Smooth muscle cell (in vitro differentiated cells): ENCODE measurements around the gene B4GALT3. TPM values are rescaled to one million over a fixed set of nuclear protein-coding genes. Genes with fewer than 3 reads are reported as not detected.

Experiments used
- DNase-seq: peaks from one replicate; lab custom pipeline; 2025; ENCODE audit not compliant: unreplicated experiment; lab: John Stamatoyannopoulos, UW
- H2AFZ ChIP-seq: fragments of 200-600 bp; sonication (generic); 2 replicates; pipeline ENCODE4 v1.6.0; 2016; ENCODE audit warnings: antibody characterized with exemption, low read depth, mild to moderate bottlenecking
- H3F3A ChIP-seq: fragments of 200-600 bp; sonication (generic); 2 replicates; pipeline ENCODE4 v1.6.0; 2017; ENCODE audit warnings: antibody characterized with exemption, low read depth
- H3K27ac ChIP-seq: fragments of 200-600 bp; sonication (generic); 2 replicates; pipeline ENCODE4 v1.5.1; 2016; ENCODE audit warnings: low read depth, mild to moderate bottlenecking
- H3K27me3 ChIP-seq: fragments of 200-600 bp; sonication (generic); 2 replicates; pipeline ENCODE4 v1.6.1; 2016; ENCODE audit warnings: low read depth, mild to moderate bottlenecking
- H3K36me3 ChIP-seq: fragments of 200-600 bp; sonication (generic); 2 replicates; pipeline ENCODE4 v1.5.1; 2016; ENCODE audit warnings: low read depth
- H3K4me1 ChIP-seq: fragments of 200-600 bp; sonication (generic); 2 replicates; pipeline ENCODE4 v1.5.1; 2016; ENCODE audit warnings: low read depth
- H3K4me2 ChIP-seq: fragments of 200-600 bp; sonication (generic); 2 replicates; pipeline ENCODE4 v1.6.0; 2016; ENCODE audit warnings: mild to moderate bottlenecking
- H3K4me3 ChIP-seq: fragments of 200-600 bp; sonication (generic); 2 replicates; pipeline ENCODE4 v1.5.1; 2016; ENCODE audit warnings: mild to moderate bottlenecking
- H3K79me2 ChIP-seq: fragments of 200-600 bp; sonication (generic); 2 replicates; pipeline ENCODE4 v1.6.0; 2016; ENCODE audit warnings: low read depth, mild to moderate bottlenecking
- H3K9ac ChIP-seq: fragments of 200-600 bp; sonication (generic); 2 replicates; pipeline ENCODE4 v1.6.0; 2016; ENCODE audit warnings: low read depth
- H3K9me3 ChIP-seq: fragments of 200-600 bp; sonication (generic); replicated peaks from 2 replicates; pipeline ENCODE4 v1.5.1; 2016; ENCODE audit warnings: low read depth
- H4K20me1 ChIP-seq: fragments of 200-600 bp; sonication (generic); 2 replicates; pipeline ENCODE4 v1.6.0; 2016; ENCODE audit warnings: low read depth
- CTCF ChIP-seq: fragments of 200-600 bp; sonication (generic); IDR thresholded peaks from 2 replicates; pipeline ENCODE4 v1.5.1; 2017; ENCODE audit warnings: borderline replicate concordance, mild to moderate bottlenecking, antibody characterized with exemption; ENCODE audit not compliant: insufficient read depth, poor library complexity, severe bottlenecking
- WGBS: methylation state at CpG from one replicate; pipeline ENCODE4 v1.1.7; 2016; ENCODE audit warnings: low lambda C conversion rate; 5-methylcytosine and 5-hydroxymethylcytosine counted together
- polyA plus RNA-seq: library from polyadenylated mRNA; unstranded; fragments of >200 nt; fragmentation: Nextera tagmentation; extraction: Ambion mirVana; gene quantifications from 2 replicates; pipeline ENCODE4 v1.2.1, GENCODE V29; 2016
- total RNA-seq: library from RNA; depleted of rRNA; stranded (reverse); fragments of >200 nt; gene quantifications from 2 replicates; pipeline ENCODE4 v1.2.3, GENCODE V29; 2014

Gene B4GALT3
- total and polyA plus RNA-seq, 2 experiments from 2014 or later: 21.4 to 44.9 TPM

GRCh38 chr1:161174911-161175310 is 2.4 kb downstream of the B4GALT3 start:
- Histone ChIP-seq H2AFZ (no peak overlapping the region), H3F3A (no peaks in the 10 kb centered on the region), H3K4me2 (no peak overlapping the region), H3K36me3 (no peaks in the 10 kb centered on the region), H3K4me3 (no peak overlapping the region), H3K27ac (no peak overlapping the region), H3K4me1 (peaks cover 7% of the 10 kb centered on the region), H3K9ac (no peak overlapping the region), H3K79me2 (peaks cover 10% of the 10 kb centered on the region), H4K20me1 (no peaks in the 10 kb centered on the region), H3K27me3 (no peaks in the 10 kb centered on the region), H3K9me3 (no peaks in the 10 kb centered on the region)
- 98% methylated on average over 11 of the region's 11 CpGs for WGBS
- DNase-seq: no peak
- no peak for TF ChIP-seq CTCF

GRCh38 chr1:161173711-161174110 is 3.6 kb downstream of the B4GALT3 start:
- no peaks in the 10 kb centered on the region for H4K20me1 ChIP-seq
- no peaks in the 10 kb centered on the region for H3K27me3 ChIP-seq
- no peak for TF ChIP-seq CTCF
- H3K9me3 ChIP-seq: no peaks in the 10 kb centered on the region
- no peak overlapping the region for H3K4me3 ChIP-seq
- no peak overlapping the region for H3K4me2 ChIP-seq
- H3K4me1 ChIP-seq: peaks cover 7% of the 10 kb centered on the region
- H3K27ac ChIP-seq: no peak overlapping the region
- DNase-seq: no peak
- H3K9ac ChIP-seq: no peak overlapping the region
- no peak overlapping the region for H2AFZ ChIP-seq
- no peaks in the 10 kb centered on the region for H3K36me3 ChIP-seq
- no peaks in the 10 kb centered on the region for H3F3A ChIP-seq
- WGBS: 99% methylated on average over 11 of the region's 11 CpGs
- peaks cover 10% of the 10 kb centered on the region for H3K79me2 ChIP-seq

GRCh38 chr1:161172776-161173376 is 4.4 kb downstream of the B4GALT3 start:
- TF ChIP-seq CTCF: no peak
- H3K36me3 ChIP-seq: no peaks in the 10 kb centered on the region
- H3K27me3 ChIP-seq: no peaks in the 10 kb centered on the region
- no peak for DNase-seq
- no peak overlapping the region for H3K4me3 ChIP-seq
- H3K4me2 ChIP-seq: no peak overlapping the region
- peaks cover 10% of the 10 kb centered on the region for H3K79me2 ChIP-seq
- H3K9ac ChIP-seq: no peak overlapping the region
- 83% methylated on average over 4 of the region's 4 CpGs for WGBS
- peaks cover 7% of the 10 kb centered on the region for H3K4me1 ChIP-seq
- no peak overlapping the region for H3K27ac ChIP-seq
- no peak overlapping the region for H2AFZ ChIP-seq
- H4K20me1 ChIP-seq: no peaks in the 10 kb centered on the region
- H3F3A ChIP-seq: no peaks in the 10 kb centered on the region
- H3K9me3 ChIP-seq: no peaks in the 10 kb centered on the region

- Histone ChIP-seq H3K4me2 (no peak overlapping the region), H3K9ac (no peak overlapping the region), H3F3A (no peaks in the 10 kb centered on the region), H2AFZ (no peak overlapping the region), H3K9me3 (no peaks in the 10 kb centered on the region), H3K27ac (no peak overlapping the region), H4K20me1 (no peaks in the 10 kb centered on the region), H3K4me1 (peaks cover 8% of the 10 kb centered on the region), H3K79me2 (peaks cover 10% of the 10 kb centered on the region), H3K36me3 (no peaks in the 10 kb centered on the region), H3K27me3 (no peaks in the 10 kb centered on the region), H3K4me3 (no peak overlapping the region)
- TF ChIP-seq CTCF: no peak
- 83% methylated on average over 1 of the region's 1 CpG for WGBS
- no peak for DNase-seq
Observed at GRCh38 chr1:161172349-161172748, 5.0 kb downstream of the B4GALT3 start.
